Measurements from ENCODE around the gene PIBF1.

GRCh38 chr13:73015805-73016204, 233.9 kb downstream of the PIBF1 start:
- no peak for TF ChIP-seq POLR2AphosphoS5 (IDR thresholded peaks at IDR 0.05; ENCODE audit: low read depth, low read length)
- TF ChIP-seq SIN3A (IDR thresholded peaks at IDR 0.05; ENCODE audit: borderline replicate concordance, insufficient read depth, low read length): no peak
- no peak for TF ChIP-seq TAF1 (IDR thresholded peaks at IDR 0.05; ENCODE audit: borderline replicate concordance, insufficient read depth, low read length)
- no peak for TF ChIP-seq REST (IDR thresholded peaks at IDR 0.05; ENCODE audit: insufficient read depth in 1 of 2, low read depth in 2 of 2, low read length in 2 of 2)
- no peak for TF ChIP-seq FOXP2 (optimal IDR thresholded peaks at IDR 0.05; ENCODE audit: borderline replicate concordance, extremely low read depth, extremely low read length, insufficient read depth)

All from PFSK-1 (cell line).